ENCODE data around the gene ELK3.

DNA sequence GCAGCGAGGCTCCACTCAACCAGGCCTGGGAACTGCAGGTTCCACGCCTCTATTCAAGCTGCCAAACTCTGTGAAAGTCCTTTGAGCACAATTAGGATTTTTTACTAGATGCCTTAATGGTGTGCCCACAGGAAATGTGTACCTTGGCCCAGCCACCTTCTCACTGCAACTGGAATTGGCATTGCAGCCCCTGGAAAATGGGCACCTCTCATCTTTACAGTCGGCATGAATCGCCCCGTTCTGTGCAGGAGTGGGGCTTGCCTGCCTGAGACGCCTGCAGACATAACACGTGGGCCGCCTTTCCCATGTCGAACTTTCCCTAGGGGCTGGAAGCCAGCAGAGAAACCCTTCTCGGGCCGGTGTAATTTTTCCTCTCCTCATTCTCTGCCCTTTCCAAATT is 42.0 kb upstream of the ELK3 start:
- TF ChIP-seq CTCF (IDR thresholded peaks at IDR 0.05) (no peak), POLR2A (IDR thresholded peaks at IDR 0.05) (no peak), POLR2AphosphoS5 (IDR thresholded peaks at IDR 0.05) (no peak)
